Retinal pigment epithelial cell (primary cell): ENCODE results near the gene EFNA3.
A peak's percentile ranks its signal among the peaks of the same experiment; 100 is the strongest.

ENCODE experiments used
- DNase-seq: peaks from one replicate; pipeline ENCODE4 v3.0.0-alpha.2; 2010; ENCODE audit warnings: low read depth
- H3K4me3 ChIP-seq: 2 replicates; pipeline ENCODE4 v1.5.1; 2011; ENCODE audit warnings: mild to moderate bottlenecking, low read length, control low read depth, moderate library complexity
- CTCF ChIP-seq: conservative IDR thresholded peaks from 2 replicates; pipeline ENCODE4 v1.5.1; 2011; ENCODE audit warnings: low read depth, low read length, control low read depth, inconsistent platforms

EFNA3 gene

GRCh38 chr1:155052439-155053395, 25.9 kb upstream of the EFNA3 start:
- H3K4me3 ChIP-seq, result peak overlapping the region; percentile 78
- TF ChIP-seq CTCF, result peak; percentile 63
- DNase-seq, result no peak

GRCh38 chr1:155053531-155054105, 25.0 kb upstream of the EFNA3 start:
- H3K4me3 ChIP-seq, result no peak overlapping the region
- no peak for DNase-seq
- no peak for TF ChIP-seq CTCF

GRCh38 chr1:155057104-155057503, 21.5 kb upstream of the EFNA3 start:
- TF ChIP-seq CTCF, result no peak
- H3K4me3 ChIP-seq, result no peak overlapping the region
- DNase-seq, result no peak

- no peak for TF ChIP-seq CTCF
- no peak for DNase-seq
- no peak overlapping the region for H3K4me3 ChIP-seq
These were observed 20.8 kb upstream of the EFNA3 start for GRCh38 chr1:155057788-155058211.

GRCh38 chr1:155060736-155061135, 17.9 kb upstream of the EFNA3 start:
- no peak for TF ChIP-seq CTCF
- no peak overlapping the region for H3K4me3 ChIP-seq
- DNase-seq, result no peak

GRCh38 chr1:155061381-155062150, 17.1 kb upstream of the EFNA3 start:
- no peak overlapping the region for H3K4me3 ChIP-seq
- DNase-seq, result no peak

More at GRCh38 chr1:155061381-155062150, 17.1 kb upstream of the EFNA3 start:
- peak; percentile 99 for TF ChIP-seq CTCF
